Uterus (tissue), 4 donors: ENCODE data around the gene DNAJC24. TPM values are rescaled to one million over a fixed set of nuclear protein-coding genes. Genes with fewer than 3 reads are reported as not detected.

Experiments
- DNase-seq, 2 donors: peaks; one replicate each; pipeline ENCODE4 v3.0.0-alpha.2; 2019 to 2020
- H3K27ac ChIP-seq, 2 donors: fragments of 200-600 bp; sonication (generic); 1 replicate in 1 of 2; 2 replicates in 1 of 2; pipeline ENCODE4 v1.5.1; 2016 to 2018
- H3K27me3 ChIP-seq, 2 donors: fragments of 200-600 bp; sonication (generic); one replicate each; pipeline ENCODE4 v1.5.1; 2018 to 2019; ENCODE audit warnings: control low read depth in 1 of 2
- H3K36me3 ChIP-seq, 2 donors: fragments of 200-600 bp; sonication (generic); one replicate each; pipeline ENCODE4 v1.5.1; 2019; ENCODE audit warnings: control low read depth in 1 of 2
- H3K4me1 ChIP-seq, 2 donors: fragments of 200-600 bp; sonication (generic); one replicate each; pipeline ENCODE4 v1.5.1; 2018 to 2019; ENCODE audit warnings: control low read depth in 1 of 2
- H3K4me3 ChIP-seq, 2 donors: fragments of 200-600 bp; sonication (generic); 1 replicate in 1 of 2; 2 replicates in 1 of 2; pipeline ENCODE4 v1.5.1; 2018 to 2019; ENCODE audit warnings: mild to moderate bottlenecking in 1 of 2
- H3K9me3 ChIP-seq, 2 donors: fragments of 200-600 bp; sonication (generic); one replicate each; pipeline ENCODE4 v1.5.1; 2019; ENCODE audit warnings: control low read depth in 1 of 2
- POLR2A ChIP-seq, 2 donors: fragments of 450-650 bp; IDR thresholded peaks; one replicate each; pipeline ENCODE4 v1.6.1; 2016; ENCODE audit warnings: antibody characterized with exemption in 2 of 2, mild to moderate bottlenecking in 1 of 2, moderate library complexity in 1 of 2
- intact Hi-C: fragments of 100-400 bp; cut with DNase I; formaldehyde crosslinking; loops from one replicate; pipeline ENCODE4 v1.15.1; 2023; ENCODE audit warnings: low total_unique reads
- total RNA-seq, 4 donors: library from RNA; depleted of rRNA in 3 of 4; stranded (reverse); fragments of >200 nt in 3 of 4; gene quantifications; one replicate each; pipeline versions ENCODE4 v1.1.0 to v1.2.4, GENCODE V29; 2014 to 2023
- TF ChIP-seq, protein P1 (sequence below), 4 experiments: fragments of 200-600 bp in 2 of 4; fragments of 450-650 bp in 2 of 4; sonication (generic) in 2 of 4; IDR thresholded peaks; one replicate each; pipeline ENCODE4 v1.5.1; 2016 to 2019; ENCODE audit warnings: antibody characterized with exemption in 4 of 4, mild to moderate bottlenecking in 2 of 4, moderate library complexity in 1 of 4
- donor health status: DM: yes; HTN: yes; CAD: no.

The DNAJC24 gene
- total RNA-seq, 4 donors from 2014 or later = 19.6 to 33.9 (median 23.0) TPM

DNA sequence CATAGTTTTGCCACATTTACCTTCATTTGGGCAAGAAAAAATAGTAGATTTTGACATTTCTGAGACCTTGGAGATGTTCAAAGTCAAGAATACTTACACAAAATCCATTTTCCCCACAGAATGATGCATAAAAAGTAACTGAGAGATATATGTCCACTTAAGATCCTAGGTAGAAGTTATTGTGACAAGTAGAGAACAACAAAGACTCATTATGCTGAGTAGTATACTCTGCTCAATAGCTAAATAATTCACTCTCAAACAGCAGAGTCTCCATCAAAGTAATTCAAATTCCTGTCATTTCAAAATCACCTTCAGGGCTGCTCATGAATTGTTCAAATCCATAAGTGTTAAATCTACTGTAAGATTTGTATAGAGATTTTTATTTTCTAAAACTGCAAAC lies 104.4 kb downstream of the DNAJC24 start:
- H3K36me3 ChIP-seq = no peaks in the 10 kb centered on the region
- no peak overlapping the region for H3K27ac ChIP-seq
- TF ChIP-seq, protein P1, sequence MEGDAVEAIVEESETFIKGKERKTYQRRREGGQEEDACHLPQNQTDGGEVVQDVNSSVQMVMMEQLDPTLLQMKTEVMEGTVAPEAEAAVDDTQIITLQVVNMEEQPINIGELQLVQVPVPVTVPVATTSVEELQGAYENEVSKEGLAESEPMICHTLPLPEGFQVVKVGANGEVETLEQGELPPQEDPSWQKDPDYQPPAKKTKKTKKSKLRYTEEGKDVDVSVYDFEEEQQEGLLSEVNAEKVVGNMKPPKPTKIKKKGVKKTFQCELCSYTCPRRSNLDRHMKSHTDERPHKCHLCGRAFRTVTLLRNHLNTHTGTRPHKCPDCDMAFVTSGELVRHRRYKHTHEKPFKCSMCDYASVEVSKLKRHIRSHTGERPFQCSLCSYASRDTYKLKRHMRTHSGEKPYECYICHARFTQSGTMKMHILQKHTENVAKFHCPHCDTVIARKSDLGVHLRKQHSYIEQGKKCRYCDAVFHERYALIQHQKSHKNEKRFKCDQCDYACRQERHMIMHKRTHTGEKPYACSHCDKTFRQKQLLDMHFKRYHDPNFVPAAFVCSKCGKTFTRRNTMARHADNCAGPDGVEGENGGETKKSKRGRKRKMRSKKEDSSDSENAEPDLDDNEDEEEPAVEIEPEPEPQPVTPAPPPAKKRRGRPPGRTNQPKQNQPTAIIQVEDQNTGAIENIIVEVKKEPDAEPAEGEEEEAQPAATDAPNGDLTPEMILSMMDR (IDR thresholded peaks at IDR 0.05) = no peak
- TF ChIP-seq POLR2A (IDR thresholded peaks at IDR 0.05) = no peak
- H3K9me3 ChIP-seq = no peaks in the 10 kb centered on the region
- no peaks in the 10 kb centered on the region for H3K4me1 ChIP-seq
- H3K4me3 ChIP-seq = no peak overlapping the region
- intact Hi-C loops = no loop called here
- H3K27me3 ChIP-seq = no peaks in the 10 kb centered on the region
- no peak for DNase-seq

DNA sequence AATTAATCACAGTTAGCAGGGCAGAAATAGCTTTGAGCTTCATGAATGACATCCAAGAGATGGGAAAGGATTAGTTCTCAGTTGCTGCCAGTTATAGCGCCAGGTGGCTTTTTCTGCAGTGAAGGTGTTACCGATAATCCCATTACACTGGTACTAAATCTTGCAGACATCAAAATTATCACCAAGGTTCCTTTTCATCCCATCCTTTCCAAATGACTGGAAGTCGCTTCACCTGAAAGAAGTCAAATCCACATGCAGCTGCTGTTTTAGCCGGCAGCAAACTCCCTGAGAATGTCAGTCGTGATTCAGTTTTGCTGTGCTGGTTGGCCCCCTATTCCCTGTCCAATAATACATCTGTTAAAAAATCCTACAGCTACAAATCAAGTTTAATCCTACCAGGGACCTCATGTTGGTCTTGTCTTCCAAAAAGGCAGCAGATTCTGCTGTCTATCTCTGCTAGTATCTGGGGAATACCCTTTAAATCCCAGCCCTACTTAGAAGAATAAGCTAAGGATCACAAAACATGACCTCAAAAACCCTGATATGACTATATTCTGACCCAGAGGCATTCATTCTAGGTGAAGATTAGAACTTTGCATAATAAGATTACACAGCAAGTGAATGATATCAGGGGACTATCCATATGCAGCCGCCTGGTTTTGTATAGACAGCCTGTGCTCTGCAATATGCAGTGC lies 108.0 kb downstream of the DNAJC24 start:
- H3K27ac ChIP-seq = no peak overlapping the region
- H3K4me3 ChIP-seq = no peak overlapping the region
- DNase-seq = no peak
- TF ChIP-seq, protein P1 (IDR thresholded peaks at IDR 0.05) = no peak
- TF ChIP-seq POLR2A (IDR thresholded peaks at IDR 0.05) = no peak
- no peaks in the 10 kb centered on the region for H3K27me3 ChIP-seq
- intact Hi-C loops = no loop called here
- H3K36me3 ChIP-seq = no peaks in the 10 kb centered on the region
- no peaks in the 10 kb centered on the region for H3K9me3 ChIP-seq
- no peaks in the 10 kb centered on the region for H3K4me1 ChIP-seq

DNA sequence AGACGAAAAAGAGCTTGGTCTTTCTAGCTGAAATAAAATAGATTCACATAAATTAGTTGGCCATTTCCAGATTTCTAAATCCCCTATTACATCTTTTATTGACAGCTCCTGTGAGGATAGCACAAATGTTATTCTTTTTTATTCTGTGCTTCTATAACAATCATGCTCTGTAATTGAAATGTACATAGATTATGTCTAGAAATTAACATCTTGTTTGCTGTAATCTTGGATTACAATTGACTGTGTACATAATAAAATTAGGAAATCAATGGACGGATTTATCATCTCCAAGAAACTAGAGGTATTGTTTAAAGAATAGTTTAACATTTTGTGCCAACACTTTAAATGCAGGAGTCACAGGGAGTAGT lies 108.5 kb downstream of the DNAJC24 start:
- H3K27me3 ChIP-seq = no peaks in the 10 kb centered on the region
- H3K9me3 ChIP-seq = no peaks in the 10 kb centered on the region
- no peak for DNase-seq
- H3K4me3 ChIP-seq = no peak overlapping the region
- no peak overlapping the region for H3K27ac ChIP-seq
- TF ChIP-seq, protein P1 (IDR thresholded peaks at IDR 0.05) = no peak
- no peak for TF ChIP-seq POLR2A (IDR thresholded peaks at IDR 0.05)
- no peaks in the 10 kb centered on the region for H3K36me3 ChIP-seq
- intact Hi-C loops = no loop called here
- H3K4me1 ChIP-seq = no peaks in the 10 kb centered on the region

DNA sequence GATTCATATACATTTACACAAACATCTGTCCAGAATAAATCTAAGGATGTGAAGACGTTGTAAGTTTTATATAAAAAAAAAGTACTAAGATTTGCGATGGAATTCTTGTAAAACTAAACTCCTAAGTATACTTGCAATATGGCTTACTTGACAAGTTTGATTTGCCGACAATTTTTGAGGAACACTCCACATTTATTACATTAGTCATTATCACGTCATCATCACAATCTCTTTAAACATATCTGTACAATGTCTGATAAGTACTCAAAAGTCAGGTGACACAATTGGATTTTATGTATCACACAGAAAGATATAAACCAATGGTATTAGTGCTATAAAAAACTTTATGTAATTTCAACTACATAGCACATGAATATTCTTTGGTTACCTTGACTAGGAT lies 109.4 kb downstream of the DNAJC24 start:
- no peaks in the 10 kb centered on the region for H3K36me3 ChIP-seq
- no peak overlapping the region for H3K27ac ChIP-seq
- H3K4me1 ChIP-seq = no peaks in the 10 kb centered on the region
- no peak overlapping the region for H3K4me3 ChIP-seq
- no peaks in the 10 kb centered on the region for H3K27me3 ChIP-seq
- no peak for DNase-seq
- no peaks in the 10 kb centered on the region for H3K9me3 ChIP-seq
- no peak for TF ChIP-seq POLR2A (IDR thresholded peaks at IDR 0.05)
- TF ChIP-seq, protein P1 (IDR thresholded peaks at IDR 0.05) = no peak
- intact Hi-C loops = no loop called here

DNA sequence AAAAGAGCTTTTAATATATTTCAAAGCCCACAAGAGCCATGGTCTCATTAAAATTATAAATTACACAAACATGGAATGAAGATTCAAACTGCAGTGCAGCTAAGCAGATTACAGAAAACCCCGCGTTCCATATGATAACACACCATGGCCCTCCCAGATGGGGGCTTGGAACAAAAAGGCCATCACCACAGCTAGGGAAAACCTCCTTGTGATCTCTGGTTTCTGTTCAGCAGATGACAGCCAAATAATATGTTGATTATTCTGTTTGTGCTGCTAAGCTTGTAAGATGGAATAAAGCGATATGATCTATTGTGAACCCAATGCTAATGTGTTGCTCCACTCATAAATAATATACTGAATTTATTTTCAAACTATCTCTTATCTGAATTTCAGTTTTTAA lies 111.3 kb downstream of the DNAJC24 start:
- H3K4me1 ChIP-seq = no peaks in the 10 kb centered on the region
- no peak for TF ChIP-seq POLR2A (IDR thresholded peaks at IDR 0.05)
- TF ChIP-seq, protein P1 (IDR thresholded peaks at IDR 0.05) = no peak
- no peak for DNase-seq
- no peak overlapping the region for H3K27ac ChIP-seq
- H3K9me3 ChIP-seq = no peaks in the 10 kb centered on the region
- no peak overlapping the region for H3K4me3 ChIP-seq
- intact Hi-C loops = no loop called here
- no peaks in the 10 kb centered on the region for H3K36me3 ChIP-seq
- H3K27me3 ChIP-seq = no peaks in the 10 kb centered on the region

Other genes with a start within 250 kb of the DNAJC24 start
- gene DCDC1, start 121 bp upstream of the DNAJC24 start, total RNA-seq = 1 to 10 TPM in 2 of 4 donors, under 1 TPM in 2; 0.26 to 8.0 (median 1.5) TPM
- gene IMMP1L, start 139.8 kb downstream of the DNAJC24 start, total RNA-seq = 10 to 100 TPM in 3 of 4 donors, 1 to 10 TPM in 1; 2.6 to 32.2 (median 19.8) TPM
- gene ELP4, start 139.9 kb downstream of the DNAJC24 start, total RNA-seq = 10 to 100 TPM; 18.4 to 51.2 (median 21.2) TPM